SK-N-SH treated with all-trans-retinoic acid at 6 μM for 48 hours (cell line): Measurements from ENCODE around the gene CBFA2T2.

Experiments used
- ARNTL ChIP-seq: fragments of 450-650 bp; formaldehyde crosslinking; IDR thresholded peaks from 2 replicates; pipeline ENCODE4 v1.5.0; 2020; ENCODE audit warnings: low read depth, mild to moderate bottlenecking, moderate library complexity, borderline replicate concordance
- CREB5 ChIP-seq: fragments of 250-450 bp; sonication (Bioruptor Pico); IDR thresholded peaks from 2 replicates; pipeline ENCODE4 v1.5.1; 2020; ENCODE audit warnings: low read depth, mild to moderate bottlenecking, moderate library complexity
- GLIS3 ChIP-seq: fragments of 250-450 bp; sonication (Bioruptor Pico); IDR thresholded peaks from 2 replicates; pipeline ENCODE4 v1.5.0; 2020; ENCODE audit warnings: mild to moderate bottlenecking, moderate library complexity
- ISL1 ChIP-seq: fragments of 250-450 bp; sonication (Bioruptor Pico); IDR thresholded peaks from 2 replicates; pipeline ENCODE4 v2.1.2; 2022; ENCODE audit warnings: mild to moderate bottlenecking, moderate library complexity
- TOX ChIP-seq: fragments of 250-450 bp; sonication (Bioruptor Pico); IDR thresholded peaks from 2 replicates; pipeline ENCODE4 v1.8.0; 2021; ENCODE audit warnings: mild to moderate bottlenecking, moderate library complexity, borderline replicate concordance
- TSHZ2 ChIP-seq: fragments of 250-450 bp; sonication (Bioruptor Pico); IDR thresholded peaks from 2 replicates; pipeline ENCODE4 v1.5.0; 2020; ENCODE audit warnings: mild to moderate bottlenecking, moderate library complexity
- ZFP3 ChIP-seq: fragments of 250-450 bp; sonication (Bioruptor Pico); IDR thresholded peaks from 2 replicates; pipeline ENCODE4 v1.5.0; 2020; ENCODE audit warnings: mild to moderate bottlenecking, moderate library complexity
- ZNF8 ChIP-seq: fragments of 450-650 bp; formaldehyde crosslinking; IDR thresholded peaks from 2 replicates; pipeline ENCODE4 v1.5.0; 2020; ENCODE audit warnings: mild to moderate bottlenecking, moderate library complexity
- TF ChIP-seq, protein P1 (sequence below): fragments of 250-450 bp; sonication (Bioruptor Pico); IDR thresholded peaks from 2 replicates; pipeline ENCODE4 v1.5.1; 2021; ENCODE audit warnings: mild to moderate bottlenecking, moderate library complexity

GRCh38 chr20:33653900-33654596 is 164.2 kb downstream of the CBFA2T2 start:
- TF ChIP-seq ZNF8 (CRISPR knock-in tag) (no peak), GLIS3 (CRISPR knock-in tag) (no peak), ISL1 (CRISPR knock-in tag) (no peak), TSHZ2 (CRISPR knock-in tag) (no peak), TOX (CRISPR knock-in tag) (no peak), CREB5 (no peak), ZFP3 (CRISPR knock-in tag) (no peak), ARNTL (CRISPR knock-in tag) (no peak)
- TF ChIP-seq, protein P1, sequence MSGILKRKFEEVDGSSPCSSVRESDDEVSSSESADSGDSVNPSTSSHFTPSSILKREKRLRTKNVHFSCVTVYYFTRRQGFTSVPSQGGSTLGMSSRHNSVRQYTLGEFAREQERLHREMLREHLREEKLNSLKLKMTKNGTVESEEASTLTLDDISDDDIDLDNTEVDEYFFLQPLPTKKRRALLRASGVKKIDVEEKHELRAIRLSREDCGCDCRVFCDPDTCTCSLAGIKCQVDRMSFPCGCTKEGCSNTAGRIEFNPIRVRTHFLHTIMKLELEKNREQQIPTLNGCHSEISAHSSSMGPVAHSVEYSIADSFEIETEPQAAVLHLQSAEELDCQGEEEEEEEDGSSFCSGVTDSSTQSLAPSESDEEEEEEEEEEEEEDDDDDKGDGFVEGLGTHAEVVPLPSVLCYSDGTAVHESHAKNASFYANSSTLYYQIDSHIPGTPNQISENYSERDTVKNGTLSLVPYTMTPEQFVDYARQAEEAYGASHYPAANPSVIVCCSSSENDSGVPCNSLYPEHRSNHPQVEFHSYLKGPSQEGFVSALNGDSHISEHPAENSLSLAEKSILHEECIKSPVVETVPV (CRISPR knock-in tag): no peak
